Measurements from ENCODE around the gene TRPC4. TPM values are rescaled to one million over a fixed set of nuclear protein-coding genes. Genes with fewer than 3 reads are reported as not detected.
A peak's percentile ranks its signal among the peaks of the same experiment; 100 is the strongest.
"Not testable (repeated sequence)": the region's sequence is repeated elsewhere in the genome, so short reads cannot be mapped to it uniquely, and the experiment has no call there.

Gene TRPC4
- polyA plus RNA-seq, 4 donors, result 4.3 to 5.3 (median 4.6) TPM

DNA sequence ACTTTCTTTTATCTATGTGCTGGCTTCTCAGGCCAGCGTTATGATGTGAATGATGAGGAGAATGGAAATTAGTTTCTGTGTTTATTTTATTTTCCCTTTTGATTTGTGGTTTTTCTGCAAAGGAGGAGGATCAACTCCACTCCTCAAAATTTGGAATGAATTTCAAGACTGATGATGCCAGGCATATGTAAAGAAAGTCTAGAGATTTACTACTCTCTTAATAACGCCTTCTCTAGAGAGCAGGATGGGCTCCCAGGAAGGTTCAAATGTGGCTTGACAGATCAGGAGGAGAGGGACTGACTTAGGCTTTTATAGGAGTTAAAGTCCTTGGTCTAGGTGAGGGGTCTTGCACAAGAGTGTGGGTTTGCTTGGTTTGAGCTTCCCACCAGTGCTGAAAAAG lies 255.9 kb downstream of the TRPC4 start:
- no peak for DNase-seq (ENCODE audit: low read depth in 4 of 4, low spot score in 3 of 4)

DNA sequence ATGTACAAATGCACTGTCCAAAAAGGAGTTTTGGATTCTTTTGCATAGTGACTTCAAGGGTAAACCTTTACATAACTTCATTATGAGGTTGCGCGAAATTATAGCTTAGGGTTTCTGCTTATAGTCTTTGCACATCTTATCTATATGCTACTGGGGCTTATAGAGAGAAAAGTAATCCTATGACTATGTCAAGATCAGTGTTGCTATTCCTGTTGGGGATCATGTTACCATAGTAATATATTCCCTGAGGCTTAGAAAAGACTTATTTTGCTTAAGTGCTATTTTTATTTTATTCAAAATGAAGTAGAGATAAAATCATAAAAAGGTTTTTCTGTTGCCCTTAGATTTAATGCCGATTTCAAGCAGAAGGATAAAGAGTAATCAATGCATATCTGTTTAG lies 256.3 kb downstream of the TRPC4 start:
- no peak for DNase-seq (ENCODE audit: low read depth in 4 of 4, low spot score in 3 of 4)

DNA sequence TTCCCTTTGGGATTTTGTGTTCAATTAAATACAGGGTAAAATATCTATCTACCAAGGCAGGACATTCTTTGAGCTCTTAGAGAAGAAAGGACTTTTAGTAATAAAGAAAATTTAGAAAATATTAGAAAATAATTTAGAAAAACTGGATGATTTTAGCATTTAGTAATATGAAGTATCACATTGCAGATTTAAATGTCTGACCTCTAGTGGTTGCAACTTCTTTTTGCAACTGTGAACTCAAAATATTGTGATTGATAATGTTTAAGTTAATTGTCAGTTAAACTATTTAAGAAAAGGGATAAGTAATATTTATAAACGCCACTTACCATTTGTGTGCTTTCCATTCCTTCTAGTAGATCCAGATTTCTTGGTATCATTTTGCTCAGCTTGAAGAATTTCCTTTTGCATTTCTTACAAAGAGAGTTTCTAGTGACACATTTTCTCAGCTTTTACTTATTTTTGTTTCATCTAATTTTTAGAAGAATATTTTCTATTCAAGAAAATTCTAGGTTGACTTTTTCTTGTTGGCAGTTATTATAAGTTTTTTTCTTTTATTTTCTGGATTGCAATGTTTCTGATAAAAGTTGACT lies 260.7 kb downstream of the TRPC4 start:
- no peak for DNase-seq (ENCODE audit: low read depth in 4 of 4, low spot score in 3 of 4)

DNA sequence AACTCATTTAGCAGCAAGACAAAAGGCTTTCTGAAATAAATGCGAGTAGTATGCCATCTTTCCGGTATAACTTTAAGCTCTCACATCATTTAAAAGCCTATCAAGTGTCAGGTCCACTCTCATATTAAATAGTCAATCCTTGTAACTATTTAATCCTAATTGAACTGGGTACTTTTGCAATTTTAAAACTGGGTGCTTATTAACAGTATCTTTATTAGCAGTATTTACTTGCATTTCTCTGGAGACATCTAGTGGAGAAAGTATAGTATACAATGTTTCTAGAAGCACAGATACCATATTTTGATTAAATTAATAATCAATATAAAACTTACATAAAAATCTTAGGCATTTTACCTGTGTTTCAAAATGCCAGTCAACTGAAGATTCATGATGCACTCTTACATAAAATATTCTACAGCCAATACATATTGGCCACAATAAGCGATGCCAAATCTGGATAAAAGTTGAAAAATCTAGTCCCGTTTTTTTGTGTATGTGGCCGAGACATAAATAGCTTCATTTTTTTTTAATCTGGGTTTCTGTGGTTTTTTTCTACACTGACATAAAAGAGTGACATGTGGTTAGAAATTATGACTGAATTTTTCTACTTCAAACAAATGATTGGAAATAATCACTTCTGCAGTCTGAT lies 266.7 kb downstream of the TRPC4 start:
- no peak for DNase-seq (ENCODE audit: low read depth in 4 of 4, low spot score in 3 of 4)

DNA sequence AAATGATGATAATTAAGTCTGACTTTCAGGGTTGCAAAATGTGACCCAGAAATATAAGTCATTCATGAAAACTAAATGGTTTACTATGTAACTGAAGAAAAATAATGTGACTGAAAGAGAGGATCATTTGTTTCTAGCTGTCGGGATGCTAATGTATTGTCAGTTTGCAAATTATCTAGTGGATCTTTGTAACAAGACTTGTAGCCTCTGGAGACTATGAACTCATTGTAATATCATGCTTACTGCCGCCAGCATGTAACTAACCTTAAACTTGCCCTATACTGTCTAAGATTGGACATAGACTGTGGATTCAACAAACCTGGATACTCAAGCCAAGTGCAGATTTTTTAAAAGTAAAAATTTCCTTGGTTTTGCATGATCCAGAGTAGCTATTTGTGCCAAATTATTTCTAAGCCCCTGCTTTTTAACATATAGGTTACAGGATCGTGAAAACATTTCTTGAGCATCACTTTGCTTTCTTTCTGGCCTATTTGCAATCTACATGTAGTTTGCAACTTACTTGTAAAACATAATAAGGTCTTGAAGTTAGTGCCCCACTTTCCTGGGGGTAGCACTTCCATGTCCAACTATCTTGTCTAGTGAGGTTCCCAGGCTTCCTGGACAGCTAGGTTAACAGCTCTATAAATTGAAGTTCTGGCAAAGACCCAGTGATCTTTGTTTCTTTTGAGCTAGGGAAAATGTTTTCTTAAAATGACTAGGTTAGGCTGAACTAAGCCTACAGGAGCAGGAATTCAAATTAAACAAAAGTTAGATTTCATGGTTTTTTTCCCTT lies 267.7 kb downstream of the TRPC4 start:
- no peak for DNase-seq (ENCODE audit: low read depth in 4 of 4, low spot score in 3 of 4)

DNA sequence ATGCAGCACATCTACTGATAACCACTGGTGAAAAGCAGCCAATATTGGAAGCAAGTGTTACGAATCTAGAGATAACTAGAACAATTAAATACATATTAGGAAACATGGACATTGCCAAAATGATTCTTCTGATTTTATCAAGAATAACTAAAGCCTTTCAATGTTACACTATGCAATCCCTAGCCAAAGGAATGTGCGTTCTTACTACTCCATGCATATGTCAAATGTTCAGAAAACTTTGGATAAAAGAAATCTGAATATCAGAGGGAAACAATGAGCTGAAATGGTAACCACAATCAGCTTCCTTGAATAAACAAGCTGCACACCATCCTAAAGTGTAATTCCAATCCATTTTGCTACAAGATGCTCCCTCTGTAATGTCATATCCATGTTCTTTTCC lies 270.1 kb downstream of the TRPC4 start:
- DNase-seq (ENCODE audit: low read depth in 4 of 4, low spot score in 3 of 4), result no peak

DNA sequence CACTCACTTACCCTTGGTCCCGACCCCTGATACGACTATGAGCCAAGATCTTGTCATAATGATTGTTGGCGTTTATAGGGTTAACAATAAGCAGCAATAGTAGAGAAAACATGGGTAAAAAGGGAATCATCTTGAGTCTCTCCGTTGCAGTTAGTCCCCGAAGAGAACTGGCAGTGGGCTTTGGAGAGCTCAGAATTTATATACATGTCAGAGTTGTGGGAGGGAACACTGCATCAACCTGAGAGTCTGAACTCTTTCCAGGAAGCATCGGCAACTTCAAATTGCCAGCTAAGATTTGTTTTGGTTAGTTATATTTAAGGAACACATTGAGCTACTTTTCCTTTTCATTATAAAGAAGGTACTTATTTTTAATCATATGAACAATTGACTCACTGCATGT lies 271.0 kb downstream of the TRPC4 start, which contains the start of gene POSTN:
TSS of gene POSTN (minus strand) at position 172 of the 400 bp plus-strand sequence. CDS start at position 130, 42 bp downstream.
- peak in 2 of 4 donors; percentile 36 to 38 for DNase-seq (ENCODE audit: low read depth in 4 of 4, low spot score in 3 of 4)

DNA sequence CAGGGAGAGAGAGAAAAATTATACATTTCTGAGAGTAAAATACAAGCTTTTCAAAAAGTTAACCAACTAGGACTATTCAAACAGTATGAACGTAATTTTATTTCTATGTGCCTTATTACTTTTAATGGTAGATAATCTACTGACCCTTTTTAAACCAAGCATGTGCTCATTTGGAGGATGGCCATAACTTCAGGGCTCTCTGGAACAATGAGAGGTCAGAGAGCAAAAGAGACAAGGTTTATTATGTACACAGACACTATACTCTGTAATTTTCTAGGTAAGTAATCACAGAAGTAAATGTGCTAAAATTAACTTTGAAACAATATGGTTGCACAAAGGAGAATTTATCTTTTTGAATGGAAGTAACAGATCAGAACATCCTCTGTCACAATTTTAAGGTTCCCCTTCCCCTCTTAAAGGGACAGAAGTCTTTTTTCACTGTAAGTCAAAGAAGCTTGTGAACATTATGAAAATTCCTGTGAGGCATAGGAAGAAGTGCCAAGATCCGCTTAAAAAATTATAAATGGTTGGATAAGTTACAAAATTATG lies 272.0 kb downstream of the TRPC4 start:
- DNase-seq (ENCODE audit: low read depth in 4 of 4, low spot score in 3 of 4), result no peak

DNA sequence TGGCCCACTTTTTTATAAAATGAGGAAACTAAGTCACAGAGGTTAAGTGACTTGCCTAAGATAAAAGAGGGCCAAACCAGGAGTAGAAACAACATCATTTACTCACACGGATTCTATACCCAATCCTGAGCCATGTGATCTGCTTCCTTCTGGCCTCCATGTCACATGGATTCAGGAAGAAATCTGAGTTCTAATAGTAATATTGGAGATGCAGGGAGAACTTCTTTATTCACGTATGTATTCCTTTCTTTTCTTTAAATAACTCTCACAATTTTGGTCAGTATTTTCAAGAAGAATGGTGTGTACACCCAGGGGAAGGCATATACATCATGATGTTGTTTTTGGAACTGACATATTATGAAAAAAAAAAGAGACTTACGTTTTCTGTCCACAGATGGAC lies 272.8 kb downstream of the TRPC4 start:
- no peak for DNase-seq (ENCODE audit: low read depth in 4 of 4, low spot score in 3 of 4)

DNA sequence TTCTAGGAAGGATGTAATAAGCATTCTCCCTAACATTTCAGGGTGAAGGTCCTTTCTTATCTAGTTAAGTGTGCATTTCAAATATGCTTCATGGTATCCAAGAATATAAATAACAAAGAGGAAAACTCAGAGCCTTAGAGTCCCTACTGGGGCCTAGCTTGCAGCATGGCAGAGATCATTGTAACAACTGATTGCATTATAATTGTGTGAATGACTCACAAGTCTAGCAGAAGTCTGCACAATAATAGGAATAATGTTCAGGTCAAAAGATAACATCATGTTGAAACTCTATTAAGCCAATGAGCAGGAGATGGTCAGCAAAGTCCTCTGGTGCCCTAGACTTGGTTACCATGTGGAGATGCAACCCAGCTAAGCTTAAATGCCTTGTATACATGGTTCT lies 274.4 kb downstream of the TRPC4 start:
- no peak for DNase-seq (ENCODE audit: low read depth in 4 of 4, low spot score in 3 of 4)

DNA sequence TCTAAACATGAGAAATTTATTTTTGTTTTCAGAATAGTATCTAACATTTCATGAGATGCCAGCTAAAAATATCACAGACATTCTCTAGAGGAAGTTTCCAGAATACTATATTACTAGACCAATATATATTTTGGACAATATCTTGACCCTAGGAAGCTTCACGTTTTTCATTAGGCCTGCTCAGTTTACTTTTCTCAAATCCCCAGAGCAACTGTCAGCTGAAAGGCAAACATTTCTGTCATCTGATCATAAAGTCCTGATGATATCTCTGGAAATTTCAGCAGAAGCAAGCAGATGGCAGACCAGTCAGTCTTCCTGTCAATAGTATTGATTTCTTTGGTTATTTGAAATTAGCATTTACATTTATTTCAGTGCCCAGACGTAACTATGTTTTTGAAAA lies 275.0 kb downstream of the TRPC4 start:
- no peak for DNase-seq (ENCODE audit: low read depth in 4 of 4, low spot score in 3 of 4)

DNA sequence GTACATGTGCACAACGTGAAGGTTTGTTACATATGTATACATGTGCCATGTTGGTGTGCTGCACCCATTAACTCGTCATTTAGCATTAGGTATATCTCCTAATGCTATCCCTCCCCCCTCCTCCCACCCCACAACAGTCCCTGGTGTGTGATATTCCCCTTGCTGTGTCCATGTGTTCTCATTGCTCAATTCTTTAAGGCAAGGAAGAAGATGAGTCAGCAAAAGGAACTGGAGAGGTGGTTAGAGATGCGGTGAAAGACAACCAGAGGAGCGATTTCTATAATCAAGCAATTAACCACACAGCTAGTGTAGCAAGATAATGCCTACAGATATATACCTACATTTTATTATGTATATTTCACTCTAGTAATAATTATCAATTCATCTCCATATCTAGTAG lies 280.2 kb downstream of the TRPC4 start:
- DNase-seq (ENCODE audit: low read depth in 4 of 4, low spot score in 3 of 4), result not testable (repeated sequence)

DNA sequence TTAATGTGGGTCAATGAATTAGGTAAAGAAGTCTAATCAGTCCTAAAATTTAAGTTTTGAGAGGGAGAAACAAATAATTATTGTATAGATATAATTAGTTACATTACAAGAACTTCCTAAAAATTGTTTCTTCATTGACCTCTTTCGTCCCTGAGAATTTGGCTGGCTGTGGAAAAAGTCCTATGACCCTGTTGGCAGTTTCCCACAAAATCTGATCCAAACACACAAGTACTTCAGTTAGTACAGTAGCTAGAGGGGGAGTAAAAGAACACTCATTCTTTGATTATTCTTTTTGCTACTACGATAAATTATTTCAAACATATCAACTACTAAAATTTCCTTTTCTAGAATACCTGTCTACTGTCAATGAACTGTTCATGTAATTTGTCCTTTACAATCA lies 282.3 kb downstream of the TRPC4 start:
- DNase-seq (ENCODE audit: low read depth in 4 of 4, low spot score in 3 of 4), result no peak

Data from right renal pelvis (tissue), 4 donors.